Keratinocyte (primary cell): ENCODE data around the gene ARMC3. TPM values are rescaled to one million over a fixed set of nuclear protein-coding genes. Genes with fewer than 3 reads are reported as not detected.

Experiments used
- DNase-seq: peaks from one replicate; pipeline ENCODE4 v3.0.0-alpha.2; 2011; ENCODE audit warnings: low read depth, missing footprints, low spot score
- FAIRE-seq: peaks from 2 replicates; lab custom pipeline; 2011; peaks lifted over from hg19 to GRCh38; lab: Jason Lieb, UNC
- H2AFZ ChIP-seq: 2 replicates; pipeline ENCODE4 v1.6.0; 2012; ENCODE audit warnings: low read length, control low read depth, inconsistent platforms; ENCODE audit not compliant: control insufficient read depth
- H3K27ac ChIP-seq: 2 replicates; pipeline ENCODE4 v1.5.1; 2011; ENCODE audit warnings: low read length; ENCODE audit not compliant: control insufficient read depth, insufficient read depth
- H3K27me3 ChIP-seq: 3 replicates; pipeline ENCODE4 v1.6.0; 2011; ENCODE audit warnings: low read length; ENCODE audit not compliant: control insufficient read depth, insufficient read depth; ENCODE audit errors: extremely low read depth
- H3K36me3 ChIP-seq, 2 experiments: 2 replicates in 1 of 2; 3 replicates in 1 of 2; pipeline ENCODE4 v1.5.1; 2011; ENCODE audit warnings: low read length in 2 of 2, mild to moderate bottlenecking in 1 of 2; ENCODE audit not compliant: control insufficient read depth in 2 of 2, insufficient read depth in 2 of 2; ENCODE audit errors: extremely low read depth in 1 of 2
- H3K4me1 ChIP-seq: 3 replicates; pipeline ENCODE4 v1.5.1; 2011; ENCODE audit warnings: low read length; ENCODE audit not compliant: control insufficient read depth, insufficient read depth; ENCODE audit errors: extremely low read depth
- H3K4me2 ChIP-seq: 3 replicates; pipeline ENCODE4 v1.6.0; 2011; ENCODE audit warnings: low read depth, low read length; ENCODE audit not compliant: control insufficient read depth, insufficient read depth; ENCODE audit errors: extremely low read depth
- H3K4me3 ChIP-seq, 3 experiments: fragments of 200-600 bp in 1 of 3; sonication (generic) in 1 of 3; 2 replicates in 2 of 3; 3 replicates in 1 of 3; pipeline ENCODE4 v1.5.1; 2011 to 2016; ENCODE audit warnings: low read length in 3 of 3, mild to moderate bottlenecking in 3 of 3, control low read depth in 2 of 3, inconsistent platforms in 1 of 3, low read depth in 1 of 3, mixed read lengths in 1 of 3, mixed run types in 1 of 3, moderate library complexity in 1 of 3; ENCODE audit not compliant: control insufficient read depth in 2 of 3, insufficient read depth in 2 of 3; ENCODE audit errors: extremely low read depth in 1 of 3
- H3K79me2 ChIP-seq: 2 replicates; pipeline ENCODE4 v1.6.0; 2012; ENCODE audit warnings: low read length; ENCODE audit not compliant: control insufficient read depth, insufficient read depth
- H3K9ac ChIP-seq: 3 replicates; pipeline ENCODE4 v1.6.0; 2011; ENCODE audit warnings: low read length; ENCODE audit not compliant: control insufficient read depth, insufficient read depth; ENCODE audit errors: extremely low read depth
- H3K9me1 ChIP-seq: 3 replicates; pipeline ENCODE4 v1.6.0; 2011; ENCODE audit warnings: low read length; ENCODE audit not compliant: control insufficient read depth, insufficient read depth; ENCODE audit errors: extremely low read depth
- H3K9me3 ChIP-seq: 2 replicates; pipeline ENCODE4 v1.5.1; 2012; ENCODE audit warnings: low read depth, low read length; ENCODE audit not compliant: control insufficient read depth
- H4K20me1 ChIP-seq: 3 replicates; pipeline ENCODE4 v1.6.0; 2011; ENCODE audit warnings: low read length; ENCODE audit not compliant: control insufficient read depth, insufficient read depth; ENCODE audit errors: extremely low read depth
- EZH2 ChIP-seq: IDR thresholded peaks from one replicate; pipeline ENCODE4 v1.6.1; 2012; ENCODE audit warnings: inconsistent platforms, mild to moderate bottlenecking, low read length, moderate library complexity
- dilution Hi-C: fragments of 300-500 bp; cut with MboI; formaldehyde crosslinking; loops from one replicate; pipeline ENCODE4 v1.7.0; 2020; ENCODE audit warnings: low sequenced_read_pairs; ENCODE audit not compliant: extremely low pct_ligation_motif_present
- polyA plus RNA-seq, 5 experiments: library from polyadenylated mRNA; depleted of rRNA in 3 of 5; stranded (reverse) in 3 of 5; stranded (forward) in 1 of 5; unstranded in 1 of 5; fragments of >200 nt; gene quantifications; 1 replicate in 1 of 5; 2 replicates in 3 of 5; 3 replicates in 1 of 5; pipeline versions ENCODE4 v1.2.1 to v1.2.3, GENCODE V29; 2011 to 2012; ENCODE audit warnings: missing spikeins in 2 of 5, low read depth in 1 of 5, low replicate concordance in 1 of 5
- TF ChIP-seq, protein P1 (sequence below), 3 experiments: IDR thresholded peaks in 1 of 3; conservative IDR thresholded peaks in 1 of 3; optimal IDR thresholded peaks in 1 of 3; 2 replicates in 2 of 3; 3 replicates in 1 of 3; pipeline versions ENCODE3 to v1.5.1; 2011; ENCODE audit warnings: low read length in 3 of 3, mild to moderate bottlenecking in 3 of 3, moderate library complexity in 2 of 3, control low read depth in 1 of 3, inconsistent platforms in 1 of 3; ENCODE audit not compliant: insufficient read depth in 2 of 3; ENCODE audit errors: extremely low read depth in 1 of 3

ARMC3 gene
- polyA plus RNA-seq, 1 donor (not counting 4 experiments of a cell fraction or from before 2014, with no cell fraction given), result not detected

DNA sequence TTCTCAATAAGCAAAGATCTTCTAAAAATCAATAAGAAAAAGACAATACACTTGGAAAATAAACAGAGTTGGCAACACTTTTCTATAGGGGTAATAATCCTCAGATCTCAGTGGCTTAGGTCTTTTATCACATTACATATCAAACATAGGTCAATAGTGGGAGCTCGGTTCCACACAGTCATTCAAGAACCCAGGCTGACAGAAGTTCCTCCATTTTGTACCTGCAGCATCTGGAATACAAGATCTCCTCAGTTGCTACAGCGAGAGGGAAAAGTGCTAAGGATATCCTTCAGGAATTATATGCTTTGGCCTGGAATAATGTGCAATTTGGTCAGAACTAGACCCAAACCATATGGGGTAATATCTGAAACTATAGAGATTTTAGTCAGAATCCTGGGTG lies 112.1 kb downstream of the ARMC3 start:
- no peak overlapping the region for H3K9ac ChIP-seq
- H3K79me2 ChIP-seq, result no peaks in the 10 kb centered on the region
- dilution Hi-C loops, result no loop called here
- no peak overlapping the region for H3K27ac ChIP-seq
- H3K4me3 ChIP-seq, result no peak overlapping the region
- no peak overlapping the region for H2AFZ ChIP-seq
- H3K4me2 ChIP-seq, result no peak overlapping the region
- H3K9me1 ChIP-seq, result no peaks in the 10 kb centered on the region
- TF ChIP-seq, protein P1, sequence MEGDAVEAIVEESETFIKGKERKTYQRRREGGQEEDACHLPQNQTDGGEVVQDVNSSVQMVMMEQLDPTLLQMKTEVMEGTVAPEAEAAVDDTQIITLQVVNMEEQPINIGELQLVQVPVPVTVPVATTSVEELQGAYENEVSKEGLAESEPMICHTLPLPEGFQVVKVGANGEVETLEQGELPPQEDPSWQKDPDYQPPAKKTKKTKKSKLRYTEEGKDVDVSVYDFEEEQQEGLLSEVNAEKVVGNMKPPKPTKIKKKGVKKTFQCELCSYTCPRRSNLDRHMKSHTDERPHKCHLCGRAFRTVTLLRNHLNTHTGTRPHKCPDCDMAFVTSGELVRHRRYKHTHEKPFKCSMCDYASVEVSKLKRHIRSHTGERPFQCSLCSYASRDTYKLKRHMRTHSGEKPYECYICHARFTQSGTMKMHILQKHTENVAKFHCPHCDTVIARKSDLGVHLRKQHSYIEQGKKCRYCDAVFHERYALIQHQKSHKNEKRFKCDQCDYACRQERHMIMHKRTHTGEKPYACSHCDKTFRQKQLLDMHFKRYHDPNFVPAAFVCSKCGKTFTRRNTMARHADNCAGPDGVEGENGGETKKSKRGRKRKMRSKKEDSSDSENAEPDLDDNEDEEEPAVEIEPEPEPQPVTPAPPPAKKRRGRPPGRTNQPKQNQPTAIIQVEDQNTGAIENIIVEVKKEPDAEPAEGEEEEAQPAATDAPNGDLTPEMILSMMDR (optimal IDR thresholded peaks at IDR 0.05 in 1 of 3, IDR thresholded peaks at IDR 0.05 in 1 of 3, conservative IDR thresholded peaks at IDR 0.05 in 1 of 3; ENCODE audit: extremely low read depth in 1 of 3, insufficient read depth in 2 of 3, low read length in 3 of 3), result no peak
- TF ChIP-seq EZH2, result no peak
- no peaks in the 10 kb centered on the region for H3K9me3 ChIP-seq
- DNase-seq, result no peak
- H3K27me3 ChIP-seq, result peaks cover 5% of the 10 kb centered on the region
- no peaks in the 10 kb centered on the region for H3K36me3 ChIP-seq
- H3K4me1 ChIP-seq, result no peaks in the 10 kb centered on the region
- FAIRE-seq, result no peak
- no peaks in the 10 kb centered on the region for H4K20me1 ChIP-seq

DNA sequence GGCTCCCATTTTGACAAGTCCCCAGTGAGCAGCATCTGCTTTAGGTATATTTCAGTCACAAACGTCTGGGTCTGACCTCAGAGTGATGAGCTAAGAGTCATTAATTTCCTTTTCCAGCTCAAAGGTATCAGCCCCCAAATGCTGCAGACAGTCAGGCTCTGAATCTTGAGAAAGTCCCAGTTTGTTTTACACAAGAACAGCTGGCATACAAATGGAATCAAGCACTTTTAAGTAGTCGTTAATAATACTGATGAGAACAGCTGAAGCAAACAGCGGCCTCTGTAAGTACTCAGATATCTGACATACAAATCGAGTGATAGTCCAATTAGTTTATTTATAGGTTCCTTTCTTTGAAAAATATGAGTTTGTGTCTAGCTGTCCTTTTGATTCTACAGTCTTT lies 118.2 kb downstream of the ARMC3 start:
- DNase-seq (no peak), FAIRE-seq (no peak)
- Histone ChIP-seq H3K27me3 (no peaks in the 10 kb centered on the region), H3K27ac (no peak overlapping the region), H2AFZ (no peak overlapping the region), H3K9ac (no peak overlapping the region), H3K9me3 (no peaks in the 10 kb centered on the region), H3K4me1 (peaks cover 7% of the 10 kb centered on the region), H3K9me1 (no peaks in the 10 kb centered on the region), H3K79me2 (no peaks in the 10 kb centered on the region), H3K36me3 (no peaks in the 10 kb centered on the region), H4K20me1 (no peaks in the 10 kb centered on the region), H3K4me2 (no peak overlapping the region), H3K4me3 (no peak overlapping the region)
- TF ChIP-seq, protein P1 (optimal IDR thresholded peaks at IDR 0.05 in 1 of 3, IDR thresholded peaks at IDR 0.05 in 1 of 3, conservative IDR thresholded peaks at IDR 0.05 in 1 of 3; ENCODE audit: extremely low read depth in 1 of 3, insufficient read depth in 2 of 3, low read length in 3 of 3), result no peak
- no peak for TF ChIP-seq EZH2
- dilution Hi-C loops, result no loop called here
